HG02610 (cell line): ENCODE results near the gene PDIA3.
"Not testable (repeated sequence)": the region's sequence is repeated elsewhere in the genome, so short reads cannot be mapped to it uniquely, and the experiment has no call there.

Experiments used
- ATAC-seq: cut with Tn5 transposase; IDR thresholded peaks from one replicate; pipeline ENCODE4 v1.9.1; 2021; ENCODE audit warnings: mild to moderate bottlenecking, moderate library complexity; ENCODE audit not compliant: unreplicated experiment

Gene PDIA3

GRCh38 chr15:43746245-43746902 is at the start of gene PDIA3:
Gene PDIA3 (plus strand): TSS chr15:43746438. CDS start chr15:43746540, 102 bp downstream.
- ATAC-seq = peak; percentile 73

DNA sequence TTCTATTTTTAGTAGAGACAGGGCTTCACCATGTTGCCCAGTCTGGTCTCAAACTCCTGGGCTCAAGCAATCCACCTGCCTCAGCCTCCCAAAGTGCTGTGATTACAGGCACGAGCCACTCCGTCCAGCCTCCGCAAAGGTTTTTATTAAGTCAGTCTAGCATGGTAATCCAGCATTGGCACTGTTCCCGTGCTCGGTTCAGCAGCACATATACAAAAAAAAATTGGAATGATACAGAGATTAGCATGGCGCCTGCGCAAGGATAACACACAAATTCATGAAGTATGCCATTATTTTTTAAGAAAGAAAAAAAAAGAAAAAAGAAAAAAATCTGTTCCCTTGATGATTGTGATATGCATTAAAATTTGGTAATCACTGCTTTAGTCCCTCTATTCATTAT is 44.1 kb upstream of the PDIA3 start:
- ATAC-seq = no peak

DNA sequence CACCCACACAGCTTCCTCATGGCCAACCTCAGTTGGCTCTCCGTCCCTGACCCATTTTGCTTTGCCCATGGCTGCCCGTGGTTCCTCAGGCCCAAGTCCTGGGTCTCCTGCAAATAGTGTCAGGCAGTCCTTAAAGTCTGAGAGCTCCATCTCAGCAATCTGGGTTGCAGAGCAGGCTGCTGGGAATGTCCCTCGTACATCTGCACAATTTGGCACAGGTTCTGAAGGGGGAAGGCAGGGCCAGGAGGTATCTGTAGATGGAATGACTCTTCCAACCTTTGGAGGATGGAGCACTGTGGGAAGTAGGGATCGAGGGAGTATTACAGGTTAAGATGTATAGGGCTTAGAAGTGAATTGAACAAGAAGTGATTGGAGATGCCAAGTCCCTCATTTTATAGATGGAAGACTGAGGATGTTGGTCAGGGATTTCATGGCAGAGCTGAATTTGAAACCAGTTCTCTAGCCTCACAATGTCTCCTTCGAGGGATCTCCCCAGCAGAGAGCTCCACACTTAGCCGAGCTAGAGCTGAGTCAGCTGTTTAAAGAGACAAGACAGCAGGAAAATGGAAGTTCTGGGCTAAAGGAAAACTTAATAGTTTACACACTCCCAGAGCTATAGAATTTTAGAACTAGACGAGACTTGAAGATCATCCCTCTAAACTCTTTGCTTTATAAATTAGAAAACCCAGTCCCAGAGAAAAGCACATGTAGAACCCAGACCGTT is 43.4 kb upstream of the PDIA3 start:
- ATAC-seq = no peak

DNA sequence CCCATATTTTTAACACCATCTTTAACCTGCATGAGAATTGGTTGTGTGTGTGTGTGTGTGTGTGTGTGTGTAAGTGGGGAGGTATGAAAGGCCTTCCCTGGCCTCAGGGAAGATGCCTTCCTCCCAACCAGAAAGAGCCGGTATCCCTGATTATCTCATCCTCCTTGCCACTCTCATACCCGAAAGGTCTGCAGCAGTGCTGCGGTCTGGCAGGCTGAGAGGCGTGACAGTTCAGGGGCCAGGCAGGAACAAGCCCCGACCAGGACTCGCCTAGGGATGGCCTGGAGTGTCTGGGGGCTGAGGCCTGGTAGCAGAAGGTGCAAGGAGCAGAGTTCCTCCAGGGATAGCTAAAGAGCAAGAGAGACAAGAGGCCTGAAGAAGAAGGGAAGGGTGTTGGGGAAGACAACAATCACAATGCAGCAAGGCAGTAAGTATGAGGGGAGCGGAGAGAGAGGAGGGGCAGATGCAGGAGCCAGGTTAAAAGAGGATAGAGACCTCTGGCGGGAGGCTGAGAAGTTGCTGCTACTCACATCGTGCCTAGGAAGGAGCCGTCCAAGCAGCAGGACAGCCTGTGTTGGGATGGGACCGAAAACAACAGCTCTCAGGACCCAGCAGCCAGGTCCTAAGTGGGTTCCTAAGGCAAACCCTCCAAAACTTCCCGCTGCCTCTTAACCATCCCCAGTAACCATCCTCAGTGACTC is 35.7 kb upstream of the PDIA3 start:
- ATAC-seq = not testable (repeated sequence)

DNA sequence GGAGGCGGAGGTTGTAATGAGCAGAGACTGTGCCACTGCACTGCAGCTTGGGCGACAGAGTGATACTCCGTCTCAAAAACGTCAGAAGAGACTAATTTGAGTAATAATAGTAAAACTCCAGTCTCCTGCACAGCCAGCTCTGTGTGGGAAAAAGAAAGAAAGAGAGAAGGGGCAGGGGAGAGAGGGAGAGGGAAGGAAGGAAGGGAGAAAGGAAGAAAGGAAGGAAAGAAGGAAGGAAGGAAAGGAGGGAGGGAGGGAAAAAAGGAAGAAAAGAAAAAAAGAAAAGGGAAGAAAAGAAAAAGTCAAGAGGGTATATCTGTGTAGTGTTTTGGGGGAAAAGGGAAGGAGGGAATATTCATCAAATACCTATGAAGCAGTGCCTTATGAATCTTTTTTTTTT is 23.1 kb upstream of the PDIA3 start:
- ATAC-seq = no peak

GRCh38 chr15:43726306-43726705 is 19.9 kb upstream of the PDIA3 start:
- ATAC-seq = not testable (repeated sequence)

DNA sequence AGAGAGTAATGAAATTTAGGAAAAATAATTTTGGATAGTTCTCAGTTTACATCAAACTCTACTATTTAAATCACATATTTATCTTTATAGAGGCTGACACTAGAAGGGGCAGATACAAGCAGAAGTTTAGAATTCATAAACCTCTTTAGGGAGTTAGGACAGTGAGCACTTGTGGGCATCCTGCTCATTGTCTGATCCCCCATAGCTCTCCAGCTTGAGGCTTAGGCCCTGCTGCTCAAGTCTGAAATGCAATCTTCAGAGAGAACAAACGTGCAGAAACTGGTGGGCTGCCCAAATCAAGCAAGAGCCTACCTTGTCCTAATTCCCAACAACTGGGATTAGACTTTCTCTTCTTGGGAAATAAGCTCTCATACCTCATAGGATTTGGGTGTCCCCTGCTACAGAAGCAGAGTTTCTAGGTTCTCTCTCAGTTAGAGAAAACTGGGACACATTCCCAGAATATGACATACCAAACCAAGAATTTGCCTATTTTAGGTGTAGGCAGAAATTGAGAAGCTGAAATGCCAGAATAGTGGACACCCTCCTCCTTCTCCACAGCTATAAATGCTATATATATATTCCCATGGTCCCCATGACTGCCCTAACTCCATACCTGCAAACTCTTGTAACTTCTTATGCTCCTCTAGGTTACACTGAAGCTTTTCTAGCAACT is 18.0 kb upstream of the PDIA3 start:
- not testable (repeated sequence) for ATAC-seq

GRCh38 chr15:43735416-43735815 is 10.8 kb upstream of the PDIA3 start:
- peak; percentile 51 for ATAC-seq

DNA sequence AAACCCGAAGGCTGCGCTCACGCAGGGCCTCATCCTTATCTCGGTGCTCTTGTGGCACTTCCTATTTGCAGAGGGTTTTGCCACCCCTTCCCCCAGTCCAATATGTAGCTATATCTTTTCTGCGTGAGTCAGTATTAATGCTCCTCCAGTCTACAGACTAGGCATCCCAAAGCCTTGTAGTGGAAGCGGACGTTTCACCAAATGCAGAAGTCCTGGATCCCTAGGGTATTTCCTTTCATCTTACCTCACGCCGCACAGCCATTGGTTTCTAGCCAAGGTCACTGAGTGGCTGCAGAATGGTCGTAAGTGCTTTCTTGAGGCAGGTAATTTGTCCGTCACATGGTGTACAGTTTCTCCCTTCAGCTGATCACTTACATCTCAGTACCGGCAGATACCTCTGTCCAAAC is 668 bp downstream of the PDIA3 start:
- peak; percentile 20 for ATAC-seq

GRCh38 chr15:43748376-43748775 is 2.1 kb downstream of the PDIA3 start:
- ATAC-seq = no peak

DNA sequence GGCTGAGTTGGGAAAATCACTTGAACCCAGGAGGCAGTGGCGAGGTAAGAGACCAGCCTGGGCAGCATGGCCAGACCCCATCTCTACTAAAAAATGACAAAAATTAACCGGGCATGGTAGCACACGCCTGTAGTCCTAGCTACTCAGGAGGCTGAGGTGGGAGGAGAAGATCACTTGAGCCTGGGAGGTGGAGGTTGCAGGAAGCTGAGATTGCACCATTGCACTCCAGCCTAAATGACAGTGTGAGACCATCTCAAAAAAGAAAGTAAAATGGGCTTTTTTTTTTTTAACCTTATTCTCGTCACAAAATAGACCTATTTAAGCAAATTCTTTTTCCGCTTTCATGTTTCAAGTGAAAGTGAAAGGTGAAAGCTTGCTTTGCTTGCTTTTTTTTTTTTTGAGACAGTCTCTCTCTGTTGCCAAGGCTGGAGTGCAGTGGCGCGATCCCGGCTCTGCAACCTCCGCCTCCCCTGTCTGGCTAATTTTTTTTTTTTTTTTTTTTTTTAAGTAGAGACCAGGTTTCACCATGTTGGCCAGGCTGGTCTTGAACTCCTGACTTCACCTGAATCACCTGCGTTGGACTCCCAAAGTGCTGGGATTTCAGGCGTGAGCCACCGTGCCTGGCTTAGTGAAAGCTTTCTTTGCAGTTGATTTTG is 3.6 kb downstream of the PDIA3 start:
- ATAC-seq = peak; percentile 47

DNA sequence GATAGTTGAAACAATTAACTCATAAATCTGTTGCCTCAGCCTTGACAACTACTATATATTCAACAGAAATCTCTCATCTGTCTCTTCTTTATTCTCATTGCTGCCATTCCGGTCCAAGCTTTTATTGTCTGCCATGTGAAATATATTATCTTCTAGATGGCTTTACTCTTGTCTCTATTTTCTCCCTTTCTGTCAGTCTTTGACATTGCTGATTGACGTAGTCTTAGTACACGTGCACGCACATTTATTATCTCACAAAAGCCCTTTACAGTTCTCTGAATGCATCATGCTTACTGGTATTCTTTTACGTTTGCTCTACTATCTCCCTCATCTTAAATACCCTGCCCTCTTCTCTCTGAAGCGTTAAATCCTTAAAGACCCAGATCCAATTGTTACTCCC is 5.6 kb downstream of the PDIA3 start:
- ATAC-seq = no peak

DNA sequence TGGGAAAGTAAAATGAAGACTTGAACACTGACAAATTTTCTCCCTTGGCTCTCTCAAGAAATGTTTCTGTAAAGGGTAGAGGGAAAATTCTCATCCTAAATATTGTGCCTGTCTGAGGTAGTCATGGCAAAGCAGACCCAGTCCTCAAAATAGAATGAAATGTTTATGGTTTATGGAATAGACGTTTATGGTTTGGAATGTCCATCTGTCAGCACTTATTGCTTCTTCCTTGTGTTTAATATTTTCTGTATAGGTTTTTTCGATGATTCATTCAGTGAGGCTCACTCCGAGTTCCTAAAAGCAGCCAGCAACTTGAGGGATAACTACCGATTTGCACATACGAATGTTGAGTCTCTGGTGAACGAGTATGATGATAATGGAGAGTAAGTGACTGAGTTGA is 16.6 kb downstream of the PDIA3 start:
- no peak for ATAC-seq

DNA sequence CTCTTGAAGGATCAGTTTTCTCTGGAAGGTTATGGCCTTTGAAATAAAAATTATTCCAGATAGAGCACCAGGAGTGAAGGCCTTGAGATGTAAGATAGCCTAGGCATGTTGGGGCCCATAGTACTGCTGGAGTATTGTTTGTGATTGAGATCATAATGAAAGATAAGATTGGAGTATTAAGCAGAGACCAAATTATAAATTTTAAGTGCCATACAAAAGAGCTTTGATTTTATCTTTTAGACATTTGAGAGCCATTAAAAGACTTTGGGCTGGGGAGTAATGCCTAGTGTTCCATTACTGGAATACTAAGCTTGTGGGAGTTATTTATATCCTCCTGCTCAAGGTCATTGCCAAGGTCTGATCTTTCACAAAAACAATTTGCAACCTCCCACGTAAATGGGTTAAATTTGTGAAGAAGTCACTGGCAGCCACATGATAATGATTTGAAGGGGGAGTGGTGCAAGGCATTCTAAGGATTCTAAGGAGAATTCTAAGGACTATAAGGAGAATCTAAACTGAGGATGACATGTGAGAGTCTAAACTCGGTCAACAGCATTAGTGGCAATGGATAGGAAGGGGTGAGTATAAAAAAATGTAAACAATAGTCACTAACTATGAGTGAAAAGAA is 17.7 kb downstream of the PDIA3 start:
- no peak for ATAC-seq

GRCh38 chr15:43769584-43770228 is 23.5 kb downstream of the PDIA3 start:
- ATAC-seq = no peak

GRCh38 chr15:43771816-43772215 is 25.6 kb downstream of the PDIA3 start:
- no peak for ATAC-seq

- ATAC-seq = no peak
Measured at GRCh38 chr15:43772624-43773023, 26.4 kb downstream of the PDIA3 start.

DNA sequence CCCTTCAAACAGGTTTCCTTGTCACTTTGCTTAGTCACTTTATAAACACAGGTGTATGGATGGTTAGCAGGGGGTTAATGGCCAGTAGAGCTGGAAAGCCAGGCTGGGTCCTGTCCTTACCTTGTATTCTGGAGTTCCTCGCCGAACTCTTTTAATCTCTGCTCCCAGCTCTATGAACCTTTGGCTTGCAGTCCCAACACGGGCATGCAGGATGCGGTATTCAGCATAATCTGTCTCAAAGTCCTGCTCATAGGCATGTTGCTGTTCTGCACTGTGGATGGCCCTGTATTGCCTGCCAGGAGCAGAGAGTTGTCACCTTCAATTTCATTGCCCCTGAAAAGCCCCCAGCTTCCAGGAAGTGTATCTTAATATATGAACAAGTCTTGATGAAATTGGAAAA is 27.8 kb downstream of the PDIA3 start:
- no peak for ATAC-seq

DNA sequence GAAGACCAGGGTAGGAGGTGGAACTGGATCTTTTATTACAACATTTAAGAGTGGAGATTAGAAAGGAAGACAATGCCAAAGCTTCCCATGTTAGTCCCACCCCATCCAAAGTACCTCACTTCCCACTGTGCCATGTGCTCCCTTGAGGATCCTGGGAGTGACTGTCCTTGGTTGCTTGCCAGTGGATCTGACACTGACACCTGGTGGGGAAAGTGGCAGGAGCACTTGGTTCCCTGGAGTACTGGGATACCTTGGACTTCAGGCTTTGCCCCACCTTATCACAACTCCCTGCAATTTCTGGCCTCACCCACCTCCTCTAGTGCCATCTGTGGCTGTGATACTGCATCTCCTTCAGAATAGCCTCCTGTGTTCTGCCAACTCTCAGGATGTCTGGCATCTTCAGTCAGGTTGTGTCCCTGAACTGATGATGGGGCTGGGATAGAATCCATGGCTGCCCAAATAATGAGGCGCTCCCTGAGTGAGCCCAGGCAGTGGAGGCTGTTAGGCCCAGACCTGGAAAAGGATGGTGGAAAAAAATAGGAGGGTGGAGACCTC is 29.2 kb downstream of the PDIA3 start:
- ATAC-seq = no peak
